PC-3 (cell line): ENCODE results near the gene SURF6. TPM values are rescaled to one million over a fixed set of nuclear protein-coding genes. Genes with fewer than 3 reads are reported as not detected.
"Not testable (repeated sequence)": the region's sequence is repeated elsewhere in the genome, so short reads cannot be mapped to it uniquely, and the experiment has no call there.

Experiments
- ATAC-seq: fragments of 200-7000 bp; cut with Tn5 transposase; 2 replicates; pipeline ENCODE4 v1.9.1; 2020; ENCODE audit warnings: mild to moderate bottlenecking, moderate library complexity
- BruUV-seq: library from RNA; stranded (reverse); fragments of 400-500 nt; replicated peaks from 2 replicates; lab custom pipeline; 2021; lab: Mats Ljungman, UMichigan
- CTCF ChIA-PET: fragments of 300-600 bp; sonication (Branson Sonifier 250); formaldehyde crosslinking; loops from one replicate; lab custom pipeline; 2022; ENCODE audit warnings: antibody characterized with exemption; lab: Charles Lee
- POLR2A ChIA-PET: fragments of 300-600 bp; sonication (Branson Sonifier 250); formaldehyde crosslinking; loops from one replicate; lab custom pipeline; 2022; ENCODE audit warnings: antibody characterized with exemption; ENCODE audit not compliant: unreplicated experiment; lab: Charles Lee
- DNase-seq: peaks from one replicate; pipeline ENCODE4 v3.0.0-alpha.2; 2015
- H2AFZ ChIP-seq: fragments of 300-600 bp; sonication (generic); 2 replicates; pipeline ENCODE4 v1.6.0; 2016; ENCODE audit warnings: antibody characterized with exemption, low read length
- H3F3A ChIP-seq: fragments of 300-600 bp; sonication (generic); one replicate; pipeline ENCODE4 v1.6.0; 2017; ENCODE audit warnings: antibody characterized with exemption, low read length, control low read depth, mild to moderate bottlenecking; ENCODE audit not compliant: unreplicated experiment
- H3K27ac ChIP-seq: fragments of 300-600 bp; sonication (generic); 2 replicates; pipeline ENCODE4 v1.5.1; 2016; ENCODE audit warnings: mild to moderate bottlenecking, low read length
- H3K27me3 ChIP-seq: fragments of 300-600 bp; sonication (generic); 2 replicates; pipeline ENCODE4 v1.6.1; 2016; ENCODE audit warnings: low read length, mixed read lengths
- H3K36me3 ChIP-seq: fragments of 300-600 bp; sonication (generic); 2 replicates; pipeline ENCODE4 v1.6.1; 2016; ENCODE audit warnings: low read depth, mixed run types, low read length, mixed read lengths
- H3K4me1 ChIP-seq: fragments of 300-600 bp; sonication (generic); 2 replicates; pipeline ENCODE4 v1.5.1; 2016; ENCODE audit warnings: low read length; ENCODE audit not compliant: insufficient read depth
- H3K4me2 ChIP-seq: fragments of 300-600 bp; sonication (generic); 2 replicates; pipeline ENCODE4 v1.6.0; 2016; ENCODE audit warnings: low read length
- H3K4me3 ChIP-seq: fragments of 300-600 bp; sonication (generic); 2 replicates; pipeline ENCODE4 v1.5.1; 2016; ENCODE audit warnings: mild to moderate bottlenecking, low read length, mixed read lengths
- H3K79me2 ChIP-seq: fragments of 300-600 bp; sonication (generic); 2 replicates; pipeline ENCODE4 v1.6.1; 2017; ENCODE audit warnings: low read length, mixed read lengths
- H3K9ac ChIP-seq: fragments of 300-600 bp; sonication (generic); 2 replicates; pipeline ENCODE4 v1.6.0; 2016; ENCODE audit warnings: mild to moderate bottlenecking, low read length
- H3K9me2 ChIP-seq: fragments of 300-600 bp; sonication (generic); replicated peaks from 2 replicates; pipeline ENCODE4 v1.6.1; 2016; ENCODE audit warnings: mixed run types, low read length, mixed read lengths
- H3K9me3 ChIP-seq: fragments of 300-600 bp; sonication (generic); 2 replicates; pipeline ENCODE4 v1.6.1; 2016; ENCODE audit warnings: low read length, mixed read lengths
- H4K20me1 ChIP-seq: fragments of 300-600 bp; sonication (generic); 2 replicates; pipeline ENCODE4 v1.6.1; 2016; ENCODE audit warnings: low read length, mixed read lengths
- EZH2 ChIP-seq: fragments of 300-600 bp; sonication (generic); IDR thresholded peaks from one replicate; pipeline ENCODE4 v1.6.1; 2017; ENCODE audit warnings: antibody characterized with exemption, mild to moderate bottlenecking, low read length; ENCODE audit not compliant: unreplicated experiment
- EZH2phosphoT487 ChIP-seq: fragments of 300-600 bp; sonication (generic); IDR thresholded peaks from 2 replicates; pipeline ENCODE4 v1.6.1; 2018; ENCODE audit warnings: mild to moderate bottlenecking, antibody characterized with exemption, low read length, borderline replicate concordance
- intact Hi-C: fragments of 100-400 bp; cut with micrococcal nuclease; formaldehyde crosslinking; loops from 2 replicates; pipeline ENCODE4 v1.9.0; 2023
- total RNA-seq: library from RNA; depleted of rRNA; stranded (reverse); fragments of >200 nt; gene quantifications from 2 replicates; pipeline ENCODE4 v1.2.3, GENCODE V29; 2014
- TF ChIP-seq, protein P1 (sequence below): fragments of 300-600 bp; sonication (generic); conservative IDR thresholded peaks from 2 replicates; pipeline ENCODE4 v1.5.1; 2017; ENCODE audit warnings: antibody characterized with exemption, low read depth, mild to moderate bottlenecking, low read length

SURF6 gene
- total RNA-seq, 1 experiment from 2014 or later, result 28.0 TPM

DNA sequence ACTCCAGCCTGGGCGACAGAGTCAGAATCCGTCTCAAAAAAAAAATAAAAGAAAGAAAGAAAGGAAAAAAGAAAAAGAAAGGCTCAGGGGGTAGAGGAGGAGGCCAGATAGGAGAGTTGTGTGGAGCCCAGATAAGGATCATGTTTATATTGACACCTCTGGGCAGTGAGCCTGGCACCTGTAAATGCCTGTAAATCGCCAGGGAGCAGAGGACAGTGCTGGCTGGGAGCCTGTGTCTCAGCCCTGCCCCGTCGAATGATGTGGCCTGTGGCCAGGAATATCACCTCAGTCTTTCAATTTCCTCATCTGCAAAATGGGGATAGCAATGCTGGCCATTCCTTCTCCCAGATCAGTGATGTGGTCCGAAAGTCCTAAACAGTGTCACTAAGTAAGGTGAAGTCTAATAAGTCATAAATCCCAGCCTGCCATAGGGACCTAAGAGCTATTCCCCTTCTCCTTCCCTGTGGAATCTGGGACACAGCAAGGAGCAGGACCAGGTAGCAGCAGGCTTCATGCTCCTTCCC, 50.7 kb downstream of the SURF6 start:
- ATAC-seq, result no peak

GRCh38 chr9:133284362-133284761, 51.6 kb downstream of the SURF6 start:
- DNase-seq (no peak), ATAC-seq (no peak)
- no peak overlapping the region for H3K27ac ChIP-seq
- no peaks in the 10 kb centered on the region for H3K9me2 ChIP-seq
- TF ChIP-seq EZH2 (no peak), EZH2phosphoT487 (no peak)
- TF ChIP-seq, protein P1, sequence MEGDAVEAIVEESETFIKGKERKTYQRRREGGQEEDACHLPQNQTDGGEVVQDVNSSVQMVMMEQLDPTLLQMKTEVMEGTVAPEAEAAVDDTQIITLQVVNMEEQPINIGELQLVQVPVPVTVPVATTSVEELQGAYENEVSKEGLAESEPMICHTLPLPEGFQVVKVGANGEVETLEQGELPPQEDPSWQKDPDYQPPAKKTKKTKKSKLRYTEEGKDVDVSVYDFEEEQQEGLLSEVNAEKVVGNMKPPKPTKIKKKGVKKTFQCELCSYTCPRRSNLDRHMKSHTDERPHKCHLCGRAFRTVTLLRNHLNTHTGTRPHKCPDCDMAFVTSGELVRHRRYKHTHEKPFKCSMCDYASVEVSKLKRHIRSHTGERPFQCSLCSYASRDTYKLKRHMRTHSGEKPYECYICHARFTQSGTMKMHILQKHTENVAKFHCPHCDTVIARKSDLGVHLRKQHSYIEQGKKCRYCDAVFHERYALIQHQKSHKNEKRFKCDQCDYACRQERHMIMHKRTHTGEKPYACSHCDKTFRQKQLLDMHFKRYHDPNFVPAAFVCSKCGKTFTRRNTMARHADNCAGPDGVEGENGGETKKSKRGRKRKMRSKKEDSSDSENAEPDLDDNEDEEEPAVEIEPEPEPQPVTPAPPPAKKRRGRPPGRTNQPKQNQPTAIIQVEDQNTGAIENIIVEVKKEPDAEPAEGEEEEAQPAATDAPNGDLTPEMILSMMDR, result no peak
- intact Hi-C loops, result no loop called here
- H2AFZ ChIP-seq, result no peak overlapping the region
- H3K9me3 ChIP-seq, result no peaks in the 10 kb centered on the region
- BruUV-seq, result no TSS peak
- H3K4me1 ChIP-seq, result no peaks in the 10 kb centered on the region
- no peaks in the 10 kb centered on the region for H3F3A ChIP-seq
- H3K27me3 ChIP-seq, result peaks cover 23% of the 10 kb centered on the region; the same call in 1 of the 2 replicates
- no peak overlapping the region for H3K4me2 ChIP-seq
- no peaks in the 10 kb centered on the region for H4K20me1 ChIP-seq
- no peaks in the 10 kb centered on the region for H3K79me2 ChIP-seq
- ChIA-PET POLR2A (no interaction called here), CTCF (no interaction called here)
- no peak overlapping the region for H3K4me3 ChIP-seq
- H3K9ac ChIP-seq, result no peak overlapping the region
- no peaks in the 10 kb centered on the region for H3K36me3 ChIP-seq

More for the DNA sequence above, 50.7 kb downstream of the SURF6 start:
- H3K4me3 ChIP-seq, result no peak overlapping the region
- H3K9me2 ChIP-seq, result no peaks in the 10 kb centered on the region
- DNase-seq, result no peak
- no peak overlapping the region for H2AFZ ChIP-seq
- TF ChIP-seq EZH2, result no peak
- no peak for TF ChIP-seq EZH2phosphoT487
- TF ChIP-seq, protein P1, result no peak
- H3K27me3 ChIP-seq, result peaks cover 22% of the 10 kb centered on the region; the same call in 1 of the 2 replicates
- no peaks in the 10 kb centered on the region for H3K79me2 ChIP-seq
- no peaks in the 10 kb centered on the region for H3K36me3 ChIP-seq
- no peak overlapping the region for H3K27ac ChIP-seq
- H4K20me1 ChIP-seq, result no peaks in the 10 kb centered on the region
- H3K4me2 ChIP-seq, result no peak overlapping the region
- H3F3A ChIP-seq, result no peaks in the 10 kb centered on the region
- ChIA-PET POLR2A (no interaction called here), CTCF (no interaction called here)
- H3K9me3 ChIP-seq, result no peaks in the 10 kb centered on the region
- no peaks in the 10 kb centered on the region for H3K4me1 ChIP-seq
- BruUV-seq, result no TSS peak
- intact Hi-C loops, result no loop called here
- H3K9ac ChIP-seq, result no peak overlapping the region

DNA sequence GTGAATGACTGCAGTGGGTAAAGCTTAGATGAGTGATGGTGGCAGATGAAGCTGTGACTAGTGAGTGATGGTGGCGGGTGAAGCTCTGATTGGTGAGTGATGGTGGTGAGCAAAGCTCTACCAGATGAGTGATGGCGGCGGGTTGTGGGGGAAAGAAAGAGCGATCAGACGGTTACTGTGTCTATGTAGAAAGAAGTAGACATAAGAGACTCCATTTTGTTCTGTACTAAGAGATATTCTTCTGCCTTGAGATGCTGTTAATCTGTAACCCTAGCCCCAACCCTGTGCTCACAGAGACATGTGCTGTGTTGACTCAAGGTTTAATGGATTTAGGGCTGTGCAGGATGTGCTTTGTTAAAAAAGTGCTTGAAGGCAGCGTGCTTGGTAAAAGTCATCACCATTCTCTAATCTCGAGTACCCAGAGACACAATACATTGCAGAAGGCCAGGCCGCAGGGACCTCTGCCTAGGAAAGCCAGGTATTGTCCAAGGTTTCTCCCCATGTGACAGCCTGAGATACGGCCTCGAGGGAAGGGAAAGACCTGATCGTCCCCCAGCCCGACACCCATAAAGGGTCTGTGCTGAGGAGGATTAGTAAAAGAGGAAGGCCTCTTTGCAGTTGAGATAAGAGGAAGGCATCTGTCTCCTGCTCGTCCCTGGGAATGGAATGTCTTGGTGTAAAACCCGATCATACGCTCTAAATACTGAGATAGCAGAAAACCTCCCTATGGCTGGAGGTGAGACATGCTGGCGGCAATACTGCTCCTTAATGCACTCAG, 52.5 kb downstream of the SURF6 start:
- intact Hi-C loops, H3K4me2 ChIP-seq, H3K36me3 ChIP-seq, ATAC-seq, BruUV-seq, H3K27ac ChIP-seq, H3F3A ChIP-seq, H2AFZ ChIP-seq, CTCF ChIA-PET, H3K9me3 ChIP-seq, H3K4me1 ChIP-seq, H3K79me2 ChIP-seq, H3K9me2 ChIP-seq, H4K20me1 ChIP-seq, H3K9ac ChIP-seq, DNase-seq, POLR2A ChIA-PET, H3K4me3 ChIP-seq: not testable (repeated sequence)
- H3K27me3 ChIP-seq, result peaks cover 25% of the 10 kb centered on the region
